Neuron (in vitro differentiated cells): ENCODE measurements around the gene TCTN3.
"Not testable (repeated sequence)": the region's sequence is repeated elsewhere in the genome, so short reads cannot be mapped to it uniquely, and the experiment has no call there.

Experiments used
- H2AFZ ChIP-seq: one replicate; pipeline ENCODE4 v1.6.1; 2013; ENCODE audit warnings: low read depth, mild to moderate bottlenecking, inconsistent platforms, low read length, moderate library complexity
- H3K27me3 ChIP-seq: one replicate; pipeline ENCODE4 v1.6.1; 2013; ENCODE audit warnings: low read length; ENCODE audit not compliant: insufficient read depth
- H3K36me3 ChIP-seq: one replicate; pipeline ENCODE4 v1.6.1; 2013; ENCODE audit warnings: low read length; ENCODE audit not compliant: insufficient read depth
- H3K4me1 ChIP-seq: one replicate; pipeline ENCODE4 v1.6.1; 2013; ENCODE audit warnings: low read length; ENCODE audit not compliant: insufficient read depth
- H3K4me3 ChIP-seq: 2 replicates; pipeline ENCODE4 v1.5.1; 2013; ENCODE audit warnings: mild to moderate bottlenecking, low read length, moderate library complexity
- H3K9me3 ChIP-seq: one replicate; pipeline ENCODE4 v1.6.1; 2013; ENCODE audit warnings: low read length

Gene TCTN3

DNA sequence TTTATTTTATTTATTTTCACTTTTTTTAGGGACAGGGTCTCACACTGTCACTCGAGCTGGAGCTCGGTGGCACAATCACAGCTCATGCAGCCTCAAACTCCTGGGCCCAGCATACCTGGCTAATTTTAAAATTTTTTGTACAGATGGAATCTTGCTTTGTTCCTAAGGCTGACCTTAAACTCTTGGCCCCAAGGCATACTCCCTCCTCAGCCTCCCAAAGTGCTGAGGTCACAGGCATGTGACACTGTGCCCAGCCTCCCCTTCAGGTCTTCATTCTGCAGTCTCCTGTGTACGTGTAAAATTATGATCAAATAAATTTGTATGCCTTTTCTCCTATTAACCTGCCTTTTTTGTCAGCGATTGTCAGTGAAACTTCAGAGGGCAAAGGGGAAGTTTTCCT is 17.8 kb upstream of the TCTN3 start:
- no peaks in the 10 kb centered on the region for H3K9me3 ChIP-seq
- H3K4me3 ChIP-seq: no peak overlapping the region
- peaks cover 4% of the 10 kb centered on the region for H3K27me3 ChIP-seq
- no peaks in the 10 kb centered on the region for H3K36me3 ChIP-seq
- no peak overlapping the region for H2AFZ ChIP-seq
- H3K4me1 ChIP-seq: no peaks in the 10 kb centered on the region

DNA sequence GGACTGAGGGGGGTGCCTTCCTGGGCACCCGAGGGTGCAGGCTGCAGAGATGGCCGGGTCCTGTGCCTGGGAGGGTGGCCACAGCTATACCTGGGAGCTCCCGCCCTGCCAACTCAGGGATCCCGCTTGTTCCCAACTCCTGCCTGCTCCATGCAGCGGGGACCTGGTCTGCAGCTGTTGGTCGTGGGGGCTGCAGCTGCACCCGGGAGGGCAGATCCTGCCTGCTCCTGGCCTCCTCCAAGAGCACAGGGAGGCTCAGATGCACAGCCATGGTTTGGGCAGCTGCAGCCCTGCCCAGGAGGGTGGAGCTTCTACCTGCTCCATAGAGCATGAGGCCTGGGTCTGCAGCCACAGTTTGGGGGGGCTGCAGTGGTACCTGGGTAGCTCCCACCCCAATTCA is 13.3 kb upstream of the TCTN3 start:
- Histone ChIP-seq H3K4me3 (no peak overlapping the region), H2AFZ (no peak overlapping the region), H3K9me3 (no peaks in the 10 kb centered on the region), H3K4me1 (no peaks in the 10 kb centered on the region), H3K27me3 (no peaks in the 10 kb centered on the region), H3K36me3 (no peaks in the 10 kb centered on the region)

DNA sequence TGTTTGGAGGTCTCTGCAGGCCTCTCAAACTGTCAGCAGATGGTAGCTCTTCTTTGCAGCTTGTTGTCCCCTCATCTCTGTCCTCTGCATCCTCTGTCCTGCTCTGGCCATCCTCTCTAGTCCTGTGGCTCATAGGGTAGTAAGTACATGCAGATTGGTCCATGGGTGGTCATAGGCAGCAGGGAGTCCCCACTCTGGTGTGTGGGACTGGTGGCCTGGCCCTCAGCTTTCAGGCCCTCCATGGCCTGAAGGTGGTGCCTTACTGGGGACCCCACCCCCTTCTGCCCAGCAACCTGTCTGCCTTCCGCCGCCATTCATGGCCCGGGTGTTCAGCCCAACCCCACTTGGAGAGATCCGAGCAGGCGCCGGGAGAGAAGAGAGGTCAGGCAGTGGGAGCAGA is 12.8 kb upstream of the TCTN3 start:
- Histone ChIP-seq H3K4me1 (no peaks in the 10 kb centered on the region), H3K27me3 (no peaks in the 10 kb centered on the region), H3K9me3 (no peaks in the 10 kb centered on the region), H3K4me3 (no peak overlapping the region), H2AFZ (no peak overlapping the region), H3K36me3 (no peaks in the 10 kb centered on the region)

DNA sequence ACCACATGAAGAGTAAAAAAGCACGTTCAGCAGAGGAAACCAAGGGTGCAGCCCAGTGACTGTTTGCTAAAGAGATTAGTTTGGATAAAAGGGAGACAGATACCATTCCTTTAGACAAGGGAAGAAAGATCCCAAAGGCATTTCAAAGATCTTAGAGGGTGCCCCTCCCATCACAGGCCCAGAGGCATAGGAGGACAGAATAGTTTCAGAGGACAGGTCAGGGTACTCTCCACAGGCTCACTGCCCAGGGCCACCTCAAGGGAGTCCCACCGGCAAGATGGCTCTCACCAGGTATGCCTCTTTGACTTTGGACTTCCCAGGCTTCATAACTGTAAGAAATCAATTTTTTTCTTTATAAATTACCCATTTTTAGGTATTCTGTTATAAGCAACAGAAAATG is 4.7 kb upstream of the TCTN3 start:
- Histone ChIP-seq H3K9me3 (no peaks in the 10 kb centered on the region), H3K36me3 (no peaks in the 10 kb centered on the region), H3K27me3 (no peaks in the 10 kb centered on the region), H3K4me1 (no peaks in the 10 kb centered on the region), H3K4me3 (no peak overlapping the region), H2AFZ (no peak overlapping the region)

DNA sequence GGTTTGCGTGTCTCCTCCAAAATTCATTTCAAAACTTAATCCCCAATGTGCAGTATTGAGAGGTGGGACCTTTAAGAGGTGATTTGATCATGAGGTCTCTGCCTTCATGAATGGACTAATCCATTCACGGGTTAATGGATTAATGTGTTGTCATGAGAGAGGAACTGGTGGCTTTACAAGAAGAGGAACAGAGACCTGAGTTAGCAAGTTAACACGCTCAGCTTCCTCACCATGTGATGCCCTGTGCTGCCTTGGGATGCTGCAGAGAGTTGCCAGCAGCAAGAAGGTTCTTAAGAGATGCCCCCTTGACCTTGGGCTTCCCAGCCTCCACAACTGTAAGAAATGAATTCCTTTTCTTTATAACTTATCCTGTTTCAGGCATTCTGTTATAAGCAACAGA is 3.7 kb upstream of the TCTN3 start:
- Histone ChIP-seq H3K4me1 (peaks cover 8% of the 10 kb centered on the region), H3K27me3 (no peaks in the 10 kb centered on the region), H3K4me3 (no peak overlapping the region), H3K36me3 (peaks cover 2% of the 10 kb centered on the region), H2AFZ (no peak overlapping the region), H3K9me3 (no peaks in the 10 kb centered on the region)

DNA sequence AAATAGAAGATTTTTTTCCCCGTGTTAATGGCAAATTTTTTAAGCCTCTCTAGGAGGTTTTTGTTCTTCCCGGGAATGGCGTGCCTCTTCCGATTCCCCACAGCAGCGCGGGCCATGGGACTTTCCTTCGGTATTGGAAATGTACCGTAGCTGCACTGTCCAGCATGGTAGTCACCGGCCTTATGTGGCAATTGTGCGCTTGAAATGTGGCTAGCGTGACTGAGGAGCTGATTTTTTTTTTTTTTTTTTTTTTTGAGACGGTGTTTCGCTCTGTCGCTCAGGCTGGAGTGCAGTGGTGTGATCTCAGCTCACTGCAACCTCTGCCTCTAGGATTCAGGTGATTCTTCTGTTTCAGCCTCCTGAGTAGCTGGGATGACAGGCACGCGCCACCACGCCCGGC is 938 bp upstream of the TCTN3 start:
- no peak overlapping the region for H2AFZ ChIP-seq
- no peak overlapping the region for H3K4me3 ChIP-seq

DNA sequence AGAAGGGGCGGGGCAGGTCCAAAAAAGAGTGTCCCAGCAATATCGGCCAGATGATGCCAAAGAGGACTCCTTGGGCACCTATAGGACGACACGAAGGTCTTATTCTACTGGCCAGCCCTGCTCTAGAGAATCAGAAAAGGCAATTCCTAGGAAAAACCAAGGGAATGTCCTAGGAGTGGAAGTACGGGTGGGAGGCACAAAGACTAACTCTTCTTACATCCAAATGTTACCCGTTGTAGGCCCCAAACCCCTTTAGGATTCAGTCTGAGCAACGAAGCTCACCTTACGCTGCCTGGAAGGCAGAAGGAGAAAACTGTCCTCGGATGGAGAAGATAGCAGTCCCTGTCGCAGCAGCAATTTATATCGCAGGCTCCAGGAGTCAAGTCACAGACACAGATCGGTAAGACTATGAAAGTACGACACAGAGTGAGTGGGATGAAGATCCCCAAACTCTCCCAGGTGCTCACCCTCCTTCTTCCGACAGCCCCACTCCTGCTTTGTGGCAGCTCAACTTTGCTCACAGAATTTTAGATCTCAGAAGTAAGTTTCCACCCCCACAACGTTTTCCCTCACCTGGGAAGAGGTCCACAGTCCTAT is 558 bp downstream of the TCTN3 start:
- H3K4me1 ChIP-seq: peaks cover 12% of the 10 kb centered on the region
- H3K27me3 ChIP-seq: no peaks in the 10 kb centered on the region
- H3K9me3 ChIP-seq: no peaks in the 10 kb centered on the region
- H3K36me3 ChIP-seq: peaks cover 40% of the 10 kb centered on the region
- peak overlapping the region; percentile 77 for H3K4me3 ChIP-seq
- peak overlapping the region; percentile 35 for H2AFZ ChIP-seq

More for the DNA sequence above, 938 bp upstream of the TCTN3 start:
- Histone ChIP-seq H3K4me1 (peaks cover 12% of the 10 kb centered on the region), H3K27me3 (no peaks in the 10 kb centered on the region), H3K9me3 (no peaks in the 10 kb centered on the region), H3K36me3 (peaks cover 26% of the 10 kb centered on the region)

DNA sequence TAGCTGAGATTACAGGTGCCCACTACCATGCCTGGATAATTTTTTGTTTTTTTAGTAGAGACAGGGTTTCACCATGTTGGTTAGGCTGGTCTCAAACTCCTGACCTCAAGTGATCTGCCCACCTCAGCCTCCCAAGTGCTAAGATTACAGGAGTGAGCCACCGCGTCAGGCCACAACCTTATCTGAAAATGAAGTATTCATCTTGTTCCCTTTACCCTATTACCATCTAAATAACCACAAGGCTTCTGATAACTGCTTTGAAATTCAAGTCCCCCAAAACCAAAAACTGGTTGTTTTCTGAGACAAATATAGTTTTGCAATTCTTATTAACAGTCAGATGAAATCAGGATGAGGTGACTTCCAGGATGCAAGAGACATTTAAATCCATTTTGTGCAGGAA is 2.4 kb downstream of the TCTN3 start:
- H3K4me3 ChIP-seq: no peak overlapping the region
- H3K36me3 ChIP-seq: peaks cover 55% of the 10 kb centered on the region
- H3K9me3 ChIP-seq: no peaks in the 10 kb centered on the region
- peaks cover 12% of the 10 kb centered on the region for H3K4me1 ChIP-seq
- H3K27me3 ChIP-seq: no peaks in the 10 kb centered on the region
- H2AFZ ChIP-seq: no peak overlapping the region

DNA sequence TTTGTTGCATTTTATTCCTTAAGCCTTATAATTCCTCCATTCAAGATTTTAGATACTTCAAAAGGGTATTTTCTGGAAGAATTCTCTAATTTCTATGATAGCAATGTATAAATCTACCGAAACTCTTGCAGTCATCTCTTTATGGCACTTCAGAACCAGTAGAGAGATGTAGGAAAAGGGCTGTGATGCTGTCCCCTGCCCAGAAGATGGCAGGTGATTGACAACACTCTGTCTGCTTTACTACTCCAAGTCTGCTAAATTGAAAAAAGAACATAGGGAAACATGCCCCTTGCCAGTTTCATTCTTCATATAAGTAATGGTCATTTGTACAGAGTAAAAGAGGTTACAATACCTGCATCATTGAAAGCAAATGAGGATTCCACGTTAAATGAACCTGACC is 5.1 kb downstream of the TCTN3 start:
- Histone ChIP-seq H3K4me1 (peaks cover 12% of the 10 kb centered on the region), H3K9me3 (no peaks in the 10 kb centered on the region), H2AFZ (no peak overlapping the region), H3K4me3 (no peak overlapping the region), H3K36me3 (peaks cover 78% of the 10 kb centered on the region), H3K27me3 (no peaks in the 10 kb centered on the region)

DNA sequence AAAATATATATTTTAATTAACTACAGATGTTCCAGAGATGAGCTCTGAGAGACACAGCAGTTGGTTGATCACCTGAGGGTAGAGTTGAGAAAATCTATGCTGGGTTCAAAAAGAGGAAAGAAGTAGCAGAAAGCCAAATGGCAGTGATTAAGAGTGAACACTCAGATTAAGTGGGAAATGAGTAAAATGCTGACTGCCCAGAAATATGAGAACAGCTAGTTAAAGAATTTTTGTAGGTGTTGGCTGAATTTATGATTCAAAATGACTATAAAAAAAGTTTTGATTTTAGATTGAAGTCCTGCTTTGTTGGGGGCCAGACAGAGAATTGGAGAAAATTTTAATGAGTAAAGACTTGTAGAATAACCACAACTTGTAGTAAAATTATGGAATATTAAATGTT is 9.8 kb downstream of the TCTN3 start:
- Histone ChIP-seq H2AFZ (no peak overlapping the region), H3K36me3 (peaks cover 81% of the 10 kb centered on the region), H3K9me3 (no peaks in the 10 kb centered on the region), H3K4me1 (no peaks in the 10 kb centered on the region), H3K4me3 (no peak overlapping the region), H3K27me3 (no peaks in the 10 kb centered on the region)

DNA sequence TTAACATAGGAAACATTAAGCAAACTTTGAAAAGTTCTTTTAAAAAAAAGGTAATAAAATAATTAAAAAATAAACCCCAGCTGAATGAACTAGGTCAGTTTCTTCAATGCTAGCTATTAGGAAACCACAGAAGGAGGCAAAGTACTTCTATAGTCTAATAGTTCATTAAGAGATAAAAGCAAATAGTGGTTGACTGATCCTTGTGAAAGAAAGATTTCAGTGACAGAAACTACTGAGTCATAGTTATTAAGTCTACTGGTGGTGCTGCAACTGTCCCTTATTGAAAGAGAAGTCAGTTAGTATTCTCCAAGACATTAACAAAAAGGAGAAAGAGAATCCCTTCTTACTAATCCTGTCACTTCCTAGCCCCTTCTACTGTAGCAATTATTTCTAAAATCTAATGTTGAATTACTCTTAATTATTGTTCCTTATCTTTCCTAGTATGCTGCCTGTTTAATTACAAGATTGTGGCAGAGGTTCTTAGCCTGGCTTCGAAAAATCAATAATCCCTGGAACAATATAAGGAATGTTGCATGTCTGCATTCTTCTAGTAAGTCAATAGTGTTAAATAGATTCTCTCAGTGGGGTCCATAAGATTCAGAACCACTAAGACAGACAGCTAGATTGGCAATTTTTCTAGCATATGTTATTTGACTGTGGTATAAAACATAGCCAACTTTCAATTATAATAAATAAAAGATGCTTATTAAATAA is 18.2 kb downstream of the TCTN3 start:
- Histone ChIP-seq H2AFZ (no peak overlapping the region), H3K4me1 (no peaks in the 10 kb centered on the region), H3K27me3 (no peaks in the 10 kb centered on the region), H3K36me3 (peaks cover 56% of the 10 kb centered on the region), H3K4me3 (no peak overlapping the region), H3K9me3 (no peaks in the 10 kb centered on the region)

DNA sequence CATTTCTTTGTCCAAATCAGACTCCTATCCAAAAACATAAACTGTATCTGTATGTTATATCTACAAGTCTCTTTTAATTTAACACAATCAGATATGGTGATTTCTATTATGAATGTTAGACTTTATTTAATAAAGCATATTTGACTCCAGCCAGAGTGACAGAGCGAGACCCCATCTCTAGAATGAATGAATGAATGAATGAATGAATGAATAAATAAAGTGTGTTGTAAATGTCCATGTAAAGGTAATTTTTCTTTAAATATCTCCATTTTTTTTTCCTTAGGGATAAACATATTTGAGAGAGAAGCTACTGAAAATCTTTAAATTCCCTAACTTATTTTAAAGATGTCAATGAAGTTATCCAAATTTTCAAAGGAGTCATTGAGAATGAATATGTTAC is 19.1 kb downstream of the TCTN3 start:
- Histone ChIP-seq H3K36me3 (peaks cover 48% of the 10 kb centered on the region), H3K4me1 (no peaks in the 10 kb centered on the region), H3K27me3 (no peaks in the 10 kb centered on the region), H3K4me3 (no peak overlapping the region), H3K9me3 (no peaks in the 10 kb centered on the region), H2AFZ (no peak overlapping the region)

DNA sequence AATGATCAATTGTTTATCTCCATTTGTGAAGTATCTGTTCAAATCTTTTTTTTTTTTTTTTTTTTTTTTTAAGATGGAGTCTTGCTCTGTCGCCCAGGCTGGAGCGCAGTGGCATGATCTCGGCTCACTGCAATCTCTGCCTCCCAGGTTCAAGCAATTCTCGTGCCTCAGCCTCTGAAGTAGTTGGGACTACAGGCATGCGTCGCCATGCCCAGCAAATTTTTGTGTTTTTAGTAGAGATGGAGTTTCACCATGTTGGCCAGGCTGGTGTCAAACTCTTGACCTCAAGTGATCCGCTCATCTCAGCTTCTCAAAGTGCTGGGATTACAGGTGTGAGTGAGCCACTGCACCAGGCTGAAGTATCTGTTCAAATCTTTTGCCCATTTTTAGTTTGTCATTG is 21.1 kb downstream of the TCTN3 start:
- H2AFZ ChIP-seq, H3K4me1 ChIP-seq, H3K27me3 ChIP-seq, H3K4me3 ChIP-seq, H3K9me3 ChIP-seq: not testable (repeated sequence)
- peaks cover 41% of the 10 kb centered on the region for H3K36me3 ChIP-seq

DNA sequence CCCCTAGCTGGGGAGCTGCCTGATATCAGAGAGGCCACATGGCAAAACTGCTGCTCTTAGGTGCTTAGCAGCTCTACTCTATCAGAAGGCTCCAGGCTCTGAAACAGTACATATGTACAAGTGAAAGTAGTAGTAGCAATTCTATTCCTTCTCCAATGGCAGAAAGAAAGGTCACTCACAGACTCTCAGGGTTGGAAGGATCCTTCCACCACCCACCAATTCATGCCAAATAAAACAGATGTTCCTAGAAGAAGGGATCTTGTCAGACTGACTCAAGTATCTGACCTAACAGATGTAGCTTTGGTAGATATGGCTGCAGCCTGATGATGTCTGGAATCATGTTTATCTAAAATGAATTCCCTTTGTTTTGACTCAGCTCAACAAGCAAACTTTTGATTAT is 29.2 kb downstream of the TCTN3 start:
- Histone ChIP-seq H3K36me3 (peaks cover 28% of the 10 kb centered on the region), H3K4me3 (no peak overlapping the region)

More for the DNA sequence above, 29.2 kb downstream of the TCTN3 start:
- H2AFZ ChIP-seq: no peak overlapping the region
- no peaks in the 10 kb centered on the region for H3K4me1 ChIP-seq
- no peaks in the 10 kb centered on the region for H3K27me3 ChIP-seq
- H3K9me3 ChIP-seq: no peaks in the 10 kb centered on the region
